Prostate gland (tissue), 2 donors: ENCODE measurements around the gene GINS2.

Source experiments
- POLR2A ChIP-seq: fragments of 450-650 bp; IDR thresholded peaks from one replicate; pipeline ENCODE4 v1.6.1; 2016; ENCODE audit warnings: antibody characterized with exemption, mild to moderate bottlenecking
- TF ChIP-seq, protein P1 (sequence below), 4 experiments: fragments of 200-600 bp in 2 of 4; fragments of 450-650 bp in 2 of 4; sonication (generic) in 2 of 4; IDR thresholded peaks; 1 replicate in 3 of 4; 2 replicates in 1 of 4; pipeline ENCODE4 v1.5.1; 2016 to 2019; ENCODE audit warnings: antibody characterized with exemption in 4 of 4, mild to moderate bottlenecking in 2 of 4, moderate library complexity in 2 of 4

DNA sequence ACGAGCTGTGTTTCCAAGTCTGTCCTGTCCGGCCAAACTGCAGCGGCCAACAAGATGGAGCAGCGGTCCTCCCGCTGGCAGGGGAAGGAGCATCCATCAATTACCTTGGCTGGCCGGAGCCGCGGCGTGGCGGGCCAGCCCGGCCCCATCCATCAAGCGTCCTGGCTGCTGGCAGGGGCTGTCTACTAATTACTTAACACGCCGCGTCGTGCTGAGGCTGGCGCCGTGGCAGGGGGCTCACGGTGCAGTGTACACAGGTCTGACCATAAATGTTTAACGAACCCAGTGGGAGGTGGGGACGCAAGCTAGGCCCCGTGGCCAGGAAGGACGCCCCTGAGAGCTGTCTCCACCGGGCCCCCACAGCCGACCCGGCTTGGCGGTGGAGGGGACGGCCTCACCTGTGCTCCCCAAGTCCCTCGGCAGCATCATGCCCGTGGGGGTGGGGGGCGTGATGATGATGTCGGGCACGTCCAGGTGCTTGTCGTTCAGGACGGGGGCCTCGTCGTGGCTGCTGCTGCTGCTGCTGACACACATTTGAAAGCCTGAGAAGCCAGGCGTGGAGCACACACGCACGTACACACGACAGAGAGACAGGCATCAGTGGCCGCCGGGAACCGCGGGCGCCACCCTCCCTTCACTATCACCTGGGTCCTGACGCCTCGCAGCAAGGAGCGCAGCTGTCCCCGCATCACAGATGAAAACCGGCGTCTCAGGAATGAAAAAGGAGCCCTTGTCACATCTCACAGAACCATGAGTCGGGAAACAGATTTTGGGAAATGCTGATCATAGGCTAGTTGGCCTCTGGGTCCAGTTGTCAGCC lies 21.2 kb upstream of the GINS2 start:
- TF ChIP-seq POLR2A: no peak
- TF ChIP-seq, protein P1, sequence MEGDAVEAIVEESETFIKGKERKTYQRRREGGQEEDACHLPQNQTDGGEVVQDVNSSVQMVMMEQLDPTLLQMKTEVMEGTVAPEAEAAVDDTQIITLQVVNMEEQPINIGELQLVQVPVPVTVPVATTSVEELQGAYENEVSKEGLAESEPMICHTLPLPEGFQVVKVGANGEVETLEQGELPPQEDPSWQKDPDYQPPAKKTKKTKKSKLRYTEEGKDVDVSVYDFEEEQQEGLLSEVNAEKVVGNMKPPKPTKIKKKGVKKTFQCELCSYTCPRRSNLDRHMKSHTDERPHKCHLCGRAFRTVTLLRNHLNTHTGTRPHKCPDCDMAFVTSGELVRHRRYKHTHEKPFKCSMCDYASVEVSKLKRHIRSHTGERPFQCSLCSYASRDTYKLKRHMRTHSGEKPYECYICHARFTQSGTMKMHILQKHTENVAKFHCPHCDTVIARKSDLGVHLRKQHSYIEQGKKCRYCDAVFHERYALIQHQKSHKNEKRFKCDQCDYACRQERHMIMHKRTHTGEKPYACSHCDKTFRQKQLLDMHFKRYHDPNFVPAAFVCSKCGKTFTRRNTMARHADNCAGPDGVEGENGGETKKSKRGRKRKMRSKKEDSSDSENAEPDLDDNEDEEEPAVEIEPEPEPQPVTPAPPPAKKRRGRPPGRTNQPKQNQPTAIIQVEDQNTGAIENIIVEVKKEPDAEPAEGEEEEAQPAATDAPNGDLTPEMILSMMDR (IDR thresholded peaks at IDR 0.05): no peak
